SK-N-SH (cell line): ENCODE measurements around the gene FAM117B. TPM values are rescaled to one million over a fixed set of nuclear protein-coding genes. Genes with fewer than 3 reads are reported as not detected.

Experiments used
- CTCF ChIA-PET: fragments of 300-600, 350-600 bp; formaldehyde crosslinking; extraction: SDS; loops from one replicate; lab custom pipeline; 2021; lab: Yijun Ruan, JAX
- POLR2A ChIA-PET: fragments of 350-600 bp; sonication (Branson Sonifier 250); formaldehyde crosslinking; extraction: SDS; loops from one replicate; lab custom pipeline; 2020; ENCODE audit warnings: antibody characterized with exemption, inconsistent platforms; lab: Yijun Ruan, JAX
- DNase-seq: peaks from one replicate; pipeline ENCODE4 v3.0.0; 2012
- H2AFZ ChIP-seq: fragments of 200-600 bp; sonication (generic); 2 replicates; pipeline ENCODE4 v1.8.1; 2016; ENCODE audit warnings: antibody characterized with exemption, mild to moderate bottlenecking, low read depth
- H3F3A ChIP-seq: fragments of 200-600 bp; sonication (generic); replicated peaks from 2 replicates; pipeline ENCODE3; 2016; ENCODE audit warnings: antibody characterized with exemption, mild to moderate bottlenecking; ENCODE audit not compliant: insufficient read depth
- H3K27ac ChIP-seq, 2 experiments: fragments of 200-500 bp in 1 of 2; fragments of 200-600 bp in 1 of 2; sonication (Bioruptor generic) in 1 of 2; sonication (generic), shearing (Covaris generic) in 1 of 2; 2 replicates each; pipeline versions ENCODE4 v1.5.1 to v1.6.1; 2014 to 2016; ENCODE audit warnings: low read depth in 2 of 2, inconsistent platforms in 1 of 2, low read length in 1 of 2, mild to moderate bottlenecking in 1 of 2, mixed read lengths in 1 of 2
- H3K27me3 ChIP-seq: fragments of 200-600 bp; sonication (generic), shearing (Covaris generic); 2 replicates; pipeline ENCODE4 v1.6.1; 2016; ENCODE audit warnings: mixed run types; ENCODE audit not compliant: insufficient read depth
- H3K36me3 ChIP-seq, 2 experiments: fragments of 200-500 bp in 1 of 2; fragments of 200-600 bp in 1 of 2; sonication (Bioruptor generic) in 1 of 2; sonication (generic) in 1 of 2; replicated peaks in 1 of 2; 2 replicates each; pipeline versions ENCODE3 to v1.5.1; 2014 to 2016; ENCODE audit warnings: low read length in 1 of 2, mild to moderate bottlenecking in 1 of 2; ENCODE audit not compliant: insufficient read depth in 2 of 2, control insufficient read depth in 1 of 2
- H3K4me1 ChIP-seq, 2 experiments: fragments of 200-500 bp in 1 of 2; fragments of 200-600 bp in 1 of 2; sonication (Bioruptor generic) in 1 of 2; sonication (generic), shearing (Covaris generic) in 1 of 2; 2 replicates each; pipeline versions ENCODE4 v1.5.1 to v1.6.1; 2014 to 2016; ENCODE audit warnings: low read depth in 1 of 2, low read length in 1 of 2, mixed run types in 1 of 2; ENCODE audit not compliant: insufficient read depth in 2 of 2, control insufficient read depth in 1 of 2
- H3K4me2 ChIP-seq: fragments of 200-600 bp; sonication (generic), shearing (Covaris generic); 2 replicates; pipeline ENCODE4 v1.6.1; 2017; ENCODE audit warnings: mixed run types
- H3K4me3 ChIP-seq, 2 experiments: fragments of 200-500 bp in 1 of 2; fragments of 200-600 bp in 1 of 2; sonication (Bioruptor generic) in 1 of 2; sonication (generic), shearing (Covaris generic) in 1 of 2; 2 replicates each; pipeline versions ENCODE4 v1.5.1 to v1.8.1; 2014 to 2016; ENCODE audit warnings: low read depth in 2 of 2, inconsistent platforms in 1 of 2, low read length in 1 of 2, mild to moderate bottlenecking in 1 of 2, mixed read lengths in 1 of 2, moderate library complexity in 1 of 2
- H3K79me2 ChIP-seq: fragments of 200-600 bp; sonication (generic); 2 replicates; pipeline ENCODE4 v1.8.1; 2017; ENCODE audit warnings: mild to moderate bottlenecking; ENCODE audit not compliant: insufficient read depth
- H3K9ac ChIP-seq: fragments of 200-600 bp; sonication (generic); 2 replicates; pipeline ENCODE4 v1.6.1; 2017; ENCODE audit warnings: mixed run types
- H3K9me2 ChIP-seq: fragments of 200-600 bp; sonication (generic); 2 replicates; pipeline ENCODE4 v1.6.1; 2017; ENCODE audit warnings: mixed run types
- H3K9me3 ChIP-seq: fragments of 200-600 bp; sonication (generic); 2 replicates; pipeline ENCODE4 v1.6.1; 2017; ENCODE audit warnings: mixed run types, mild to moderate bottlenecking, moderate library complexity
- H4K20me1 ChIP-seq: fragments of 200-600 bp; sonication (generic); 2 replicates; pipeline ENCODE4 v1.6.1; 2017; ENCODE audit warnings: mild to moderate bottlenecking, mixed run types; ENCODE audit not compliant: insufficient read depth
- CTCF ChIP-seq: fragments of 200-600 bp; sonication (generic); IDR thresholded peaks from 2 replicates; pipeline ENCODE4 v1.6.1; 2017; ENCODE audit warnings: antibody characterized with exemption, mild to moderate bottlenecking, moderate library complexity
- EP300 ChIP-seq, 2 experiments: IDR thresholded peaks; 2 replicates each; pipeline versions ENCODE4 v1.4.0 to v1.6.1; 2012; ENCODE audit warnings: borderline replicate concordance in 1 of 2, low read depth in 1 of 2, low read length in 1 of 2
- EZH2phosphoT487 ChIP-seq: fragments of 200-600 bp; sonication (generic); IDR thresholded peaks from 2 replicates; pipeline ENCODE4 v1.6.1; 2017; ENCODE audit warnings: low read depth, mixed run types, mild to moderate bottlenecking, antibody characterized with exemption, moderate library complexity, borderline replicate concordance
- FOSL2 ChIP-seq: IDR thresholded peaks from 2 replicates; pipeline ENCODE4 v1.4.0; 2012; ENCODE audit warnings: low read depth, mild to moderate bottlenecking, moderate library complexity, borderline replicate concordance
- FOXM1 ChIP-seq: IDR thresholded peaks from 2 replicates; pipeline ENCODE4 v1.4.0; 2012; ENCODE audit warnings: low read depth, mild to moderate bottlenecking
- GATA2 ChIP-seq: sonication (generic); formaldehyde crosslinking; IDR thresholded peaks from 2 replicates; pipeline ENCODE4 v1.5.0; 2020; ENCODE audit warnings: mild to moderate bottlenecking, missing genetic modification reagents
- IRF3 ChIP-seq: fragments of 150-350 bp; IDR thresholded peaks from 2 replicates; pipeline ENCODE4 v1.6.1; 2016; ENCODE audit warnings: mild to moderate bottlenecking, low read depth, low read length
- NFIC ChIP-seq: IDR thresholded peaks from 2 replicates; pipeline ENCODE4 v1.4.0; 2012; ENCODE audit warnings: borderline replicate concordance
- NRF1 ChIP-seq: IDR thresholded peaks from 2 replicates; pipeline ENCODE4 v1.6.1; 2012; ENCODE audit warnings: low read depth, mild to moderate bottlenecking, low read length
- PBX3 ChIP-seq: IDR thresholded peaks from 2 replicates; pipeline ENCODE4; 2012
- RAD21 ChIP-seq: IDR thresholded peaks from 2 replicates; pipeline ENCODE4 v1.6.1; 2012; ENCODE audit warnings: mild to moderate bottlenecking, low read length
- RFX5 ChIP-seq: IDR thresholded peaks from 2 replicates; pipeline ENCODE4 v1.6.1; 2012; ENCODE audit warnings: mild to moderate bottlenecking, improper control_type of control experiment, low read length
- SIN3A ChIP-seq: IDR thresholded peaks from 2 replicates; pipeline ENCODE4 v1.6.1; 2012; ENCODE audit warnings: low read depth, mild to moderate bottlenecking, low read length, moderate library complexity, borderline replicate concordance
- SMC3 ChIP-seq: IDR thresholded peaks from 2 replicates; pipeline ENCODE4 v1.6.1; 2012; ENCODE audit warnings: low read depth, low read length, improper control_type of control experiment
- TCF12 ChIP-seq: IDR thresholded peaks from 2 replicates; pipeline ENCODE4 v1.4.0; 2012
- WGBS: methylation state at CpG from one replicate; pipeline ENCODE4 v1.1.6; 2017; ENCODE audit warnings: low lambda C conversion rate; 5-methylcytosine and 5-hydroxymethylcytosine counted together
- polyA plus RNA-seq, 3 experiments: library from polyadenylated mRNA; depleted of rRNA; stranded (reverse); fragments of >200 nt; gene quantifications; 2 replicates each; pipeline ENCODE4 v1.2.3, GENCODE V29; 2012
- TF ChIP-seq, protein P1 (sequence below): IDR thresholded peaks from 2 replicates; pipeline ENCODE4 v1.4.0; 2012; ENCODE audit warnings: low read depth

Gene FAM117B
- polyA plus RNA-seq, 1 of the 3 experiments (the other 2 are of a cell fraction): 0.90 TPM

- ChIA-PET CTCF (interaction anchor here (1.1 to 1.8 kb wide), 2 partner anchors 15 to 123 kb away, joined by 3 to 5 read pairs; no protein-coding TSS in a partner anchor), POLR2A (no interaction called here)
- TF ChIP-seq TCF12 (no peak), NRF1 (no peak), RFX5 (no peak), FOSL2 (no peak)
- no peaks in the 10 kb centered on the region for H3K9me3 ChIP-seq
- 70% methylated on average over 4 of the region's 4 CpGs for WGBS
- no peak overlapping the region for H3K4me3 ChIP-seq
- no peaks in the 10 kb centered on the region for H3K9me2 ChIP-seq
- no peaks in the 10 kb centered on the region for H3K36me3 ChIP-seq
- H3K27ac ChIP-seq: no peak overlapping the region
- H3K9ac ChIP-seq: no peak overlapping the region
- DNase-seq: no peak
- no peaks in the 10 kb centered on the region for H3F3A ChIP-seq
- no peaks in the 10 kb centered on the region for H4K20me1 ChIP-seq
- no peaks in the 10 kb centered on the region for H3K27me3 ChIP-seq
- H3K4me1 ChIP-seq: no peaks in the 10 kb centered on the region
- H2AFZ ChIP-seq: no peak overlapping the region
- H3K4me2 ChIP-seq: no peak overlapping the region
- no peaks in the 10 kb centered on the region for H3K79me2 ChIP-seq
These were observed 21.3 kb upstream of the FAM117B start for GRCh38 chr2:202613479-202613878.

GRCh38 chr2:202624133-202624532 lies 10.6 kb upstream of the FAM117B start:
- CTCF ChIA-PET: no interaction called here
- DNase-seq: no peak
- POLR2A ChIA-PET: no interaction called here
- no peaks in the 10 kb centered on the region for H3K79me2 ChIP-seq
- WGBS: 94% methylated on average over 5 of the region's 5 CpGs
- H4K20me1 ChIP-seq: no peaks in the 10 kb centered on the region
- no peak overlapping the region for H3K27ac ChIP-seq
- H3K9ac ChIP-seq: no peak overlapping the region
- no peaks in the 10 kb centered on the region for H3K9me2 ChIP-seq
- no peaks in the 10 kb centered on the region for H3K9me3 ChIP-seq
- no peaks in the 10 kb centered on the region for H3K27me3 ChIP-seq
- no peak overlapping the region for H3K4me3 ChIP-seq
- no peaks in the 10 kb centered on the region for H3K4me1 ChIP-seq
- no peak overlapping the region for H2AFZ ChIP-seq
- no peaks in the 10 kb centered on the region for H3K36me3 ChIP-seq
- no peak overlapping the region for H3K4me2 ChIP-seq
- no peaks in the 10 kb centered on the region for H3F3A ChIP-seq
- no peak for TF ChIP-seq PBX3
- TF ChIP-seq SIN3A: no peak
- no peak for TF ChIP-seq RAD21
- TF ChIP-seq NFIC: no peak
- TF ChIP-seq IRF3: no peak
- TF ChIP-seq EP300 (IDR thresholded peaks at IDR 0.05; ENCODE audit: borderline replicate concordance in 1 of 2, low read depth in 1 of 2, low read length in 1 of 2): no peak
- no peak for TF ChIP-seq EZH2phosphoT487
- no peak for TF ChIP-seq FOXM1
- TF ChIP-seq GATA2 (CRISPR knock-in tag): no peak
- TF ChIP-seq, protein P1, sequence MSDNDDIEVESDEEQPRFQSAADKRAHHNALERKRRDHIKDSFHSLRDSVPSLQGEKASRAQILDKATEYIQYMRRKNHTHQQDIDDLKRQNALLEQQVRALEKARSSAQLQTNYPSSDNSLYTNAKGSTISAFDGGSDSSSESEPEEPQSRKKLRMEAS: no peak
- TF ChIP-seq SMC3: no peak
- TF ChIP-seq CTCF: no peak
- no peak for TF ChIP-seq NRF1
